ENCODE measurements around the gene TSPAN31.

TSPAN31 gene

GRCh38 chr12:57722716-57723629 lies 21.9 kb upstream of the TSPAN31 start:
- DNase-seq = no peak

- no peak for DNase-seq
These were observed 21.2 kb upstream of the TSPAN31 start for GRCh38 chr12:57723630-57723962.

DNA sequence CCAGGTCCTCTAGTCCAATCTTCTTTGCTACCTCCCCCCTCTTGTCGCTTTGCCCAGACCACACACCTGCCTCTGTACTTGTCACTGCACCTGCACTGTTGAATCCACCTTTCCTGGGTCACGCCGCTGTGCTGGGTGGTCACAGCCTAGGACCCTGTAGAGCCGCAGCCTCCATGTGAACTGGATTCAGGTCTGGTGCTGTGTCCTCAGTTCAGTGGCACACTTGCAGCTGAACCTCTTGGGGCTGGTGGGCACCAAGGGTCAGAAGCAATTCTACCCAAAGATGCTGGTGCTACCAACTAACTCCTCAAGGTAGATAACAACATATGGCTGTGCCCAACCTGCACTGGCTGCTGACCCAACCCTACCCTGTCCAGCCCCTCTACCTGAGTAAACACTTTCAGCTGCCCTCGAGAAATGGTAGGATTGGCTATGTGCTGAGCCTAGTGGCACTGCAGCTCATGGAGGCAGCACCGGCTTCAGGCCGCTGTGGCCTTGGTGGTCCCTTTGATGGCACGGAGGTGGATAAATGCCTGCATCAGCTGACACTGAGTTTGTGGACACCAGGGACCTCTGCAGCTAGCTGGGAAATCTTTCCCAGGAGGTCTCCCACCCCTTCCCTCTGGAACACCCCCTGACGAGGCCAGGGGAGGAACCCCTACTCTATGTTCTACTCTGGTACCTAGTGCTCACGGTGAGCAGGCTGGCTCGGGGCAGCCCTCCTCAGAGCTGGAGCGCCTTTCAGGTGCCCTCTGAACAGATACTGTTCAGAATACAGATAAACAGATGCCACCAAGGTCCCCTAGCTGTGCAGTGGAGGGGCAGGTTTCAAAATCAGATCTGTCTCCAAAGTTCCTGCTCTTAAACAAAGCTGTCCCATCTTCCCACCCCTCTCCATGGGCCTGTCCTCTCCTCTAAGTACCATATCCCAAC lies 20.6 kb upstream of the TSPAN31 start:
- no peak for DNase-seq

DNA sequence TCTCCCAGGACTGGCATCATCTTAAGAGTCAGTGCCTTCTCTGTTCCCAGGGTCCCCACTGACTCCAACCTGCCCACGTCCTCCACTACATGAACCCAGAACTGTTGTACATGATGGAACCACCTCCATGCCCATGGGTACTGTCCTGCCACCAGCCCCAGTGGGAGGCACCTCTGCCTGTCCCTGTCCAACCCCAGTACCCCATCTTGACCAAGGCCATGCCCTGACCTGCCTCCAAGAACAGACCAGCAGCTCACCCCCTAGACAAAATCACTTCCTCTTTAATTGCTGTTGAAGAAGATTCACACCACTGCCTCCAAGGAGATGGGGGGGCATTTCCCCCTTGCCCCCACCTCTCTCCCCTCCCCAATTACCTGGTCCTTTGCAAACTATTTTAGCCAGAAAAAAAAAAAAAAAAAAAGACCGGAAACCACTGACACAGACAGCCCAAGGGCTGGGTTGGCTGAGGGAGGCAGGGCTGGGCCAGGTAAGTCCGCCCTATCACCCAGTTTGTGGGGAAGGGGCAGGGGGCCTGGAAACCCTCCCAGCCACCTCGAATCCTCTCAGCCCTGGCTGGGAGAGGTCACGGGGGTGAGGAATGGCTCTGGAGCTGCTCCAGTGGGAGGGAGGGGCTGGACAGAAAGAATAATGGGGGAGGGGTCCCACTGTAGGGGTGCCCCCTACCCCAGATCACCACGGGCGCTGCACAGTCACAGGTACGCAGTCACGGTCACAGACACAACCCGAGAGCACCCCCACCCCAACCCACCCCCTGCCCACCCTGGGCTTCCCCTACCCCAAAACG lies 19.7 kb upstream of the TSPAN31 start:
- no peak for DNase-seq

DNA sequence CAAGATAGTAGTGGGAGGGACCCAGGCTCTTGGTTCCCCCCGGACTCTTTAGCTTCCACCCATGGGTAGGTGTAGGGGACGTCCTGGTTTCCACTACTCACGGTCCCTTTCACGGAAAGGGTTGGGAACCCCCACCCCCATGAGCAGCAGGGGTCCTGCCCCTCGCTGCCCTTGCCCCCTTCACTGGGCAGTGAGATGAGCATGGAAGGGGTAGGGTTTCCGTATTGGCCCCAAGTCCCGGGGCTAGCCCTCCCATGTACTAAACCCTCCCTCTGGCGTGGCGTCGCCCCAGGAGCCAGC lies 19.0 kb upstream of the TSPAN31 start:
- DNase-seq = no peak

DNA sequence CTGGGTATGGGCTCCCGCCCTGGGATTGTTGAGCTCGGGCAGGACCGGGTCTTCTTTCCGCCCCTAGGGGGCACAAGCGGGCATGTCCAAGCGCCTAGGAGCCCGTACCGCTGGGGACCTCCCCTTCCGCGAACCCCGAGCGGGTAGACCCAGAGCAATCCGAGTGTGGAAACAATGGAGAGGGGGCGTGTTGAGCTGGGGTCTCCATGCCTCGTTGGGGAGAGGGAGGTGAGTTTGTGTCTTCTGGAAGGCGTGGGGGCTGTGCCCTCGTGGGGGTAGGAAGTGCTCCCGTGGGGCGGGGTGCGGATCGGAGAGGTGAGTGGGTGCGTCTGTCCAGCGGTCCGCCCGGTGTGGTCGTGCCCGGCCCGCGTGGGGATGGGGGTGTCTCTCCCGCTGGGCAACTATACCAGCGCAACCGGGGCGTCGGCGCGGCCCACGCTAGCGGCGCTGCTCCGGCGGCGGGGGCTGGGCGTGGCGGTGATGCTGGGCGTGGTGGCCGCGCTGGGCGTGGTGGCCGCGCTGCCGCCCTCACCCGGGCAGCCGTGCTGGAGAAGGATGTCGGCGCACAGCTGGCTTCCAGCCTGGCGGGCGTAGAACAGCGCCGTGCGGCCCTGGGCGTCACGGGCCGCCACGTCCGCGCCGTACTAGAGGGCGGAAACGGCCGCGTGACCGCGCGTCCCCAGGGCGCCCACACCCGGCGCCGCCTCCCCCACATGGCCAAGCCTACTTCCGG lies 18.5 kb upstream of the TSPAN31 start:
- DNase-seq = peak; percentile 29

DNA sequence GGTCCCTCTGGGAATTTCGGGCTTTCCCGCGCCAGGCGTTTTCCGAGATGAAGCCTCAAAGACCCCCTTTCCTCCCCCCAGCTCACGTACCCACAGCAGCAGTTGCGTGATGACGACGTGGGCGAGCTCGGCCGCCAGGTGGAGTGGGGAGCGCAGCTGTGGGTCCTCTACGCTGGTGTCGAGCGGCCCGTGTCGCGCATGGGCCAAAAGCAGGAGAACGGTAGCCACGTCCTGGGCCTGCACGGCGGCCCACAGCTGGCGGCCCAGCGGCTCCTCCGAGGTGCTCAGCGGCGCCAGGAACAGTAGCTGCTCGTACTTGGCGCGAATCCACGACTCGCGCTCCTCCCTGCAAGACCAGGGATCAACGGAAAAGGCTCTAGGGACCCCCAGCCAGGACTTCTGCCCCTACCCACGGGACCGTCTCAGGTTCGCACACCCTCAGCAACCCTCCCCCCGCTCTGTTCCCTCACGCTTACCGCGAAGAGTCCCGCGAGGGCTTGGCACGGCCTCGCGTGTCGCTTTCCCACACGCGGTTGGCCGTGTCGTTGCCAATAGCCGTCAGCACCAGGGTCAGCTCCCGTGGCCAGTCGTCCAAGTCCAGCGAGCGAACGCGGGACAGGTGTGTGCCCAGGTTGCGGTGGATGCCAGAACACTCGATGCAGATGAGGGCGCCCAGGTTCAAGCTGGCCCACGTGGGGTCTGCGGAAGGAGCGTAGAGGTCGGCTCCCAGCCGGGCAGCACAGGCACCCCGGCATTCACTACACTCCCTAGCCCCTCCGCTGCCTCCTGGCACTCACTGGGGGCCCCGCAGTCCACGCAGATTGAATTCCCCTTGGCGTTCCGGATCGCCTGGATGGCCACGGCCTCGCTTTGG lies 17.7 kb upstream of the TSPAN31 start:
- no peak for DNase-seq

GRCh38 chr12:57727758-57728395 lies 17.0 kb upstream of the TSPAN31 start:
- no peak for DNase-seq

GRCh38 chr12:57729321-57729844 lies 15.5 kb upstream of the TSPAN31 start:
- DNase-seq = no peak

- DNase-seq = no peak
These were observed 14.3 kb upstream of the TSPAN31 start for GRCh38 chr12:57730336-57731067.

- DNase-seq = no peak
These were observed 13.3 kb upstream of the TSPAN31 start for GRCh38 chr12:57731411-57732080.

DNA sequence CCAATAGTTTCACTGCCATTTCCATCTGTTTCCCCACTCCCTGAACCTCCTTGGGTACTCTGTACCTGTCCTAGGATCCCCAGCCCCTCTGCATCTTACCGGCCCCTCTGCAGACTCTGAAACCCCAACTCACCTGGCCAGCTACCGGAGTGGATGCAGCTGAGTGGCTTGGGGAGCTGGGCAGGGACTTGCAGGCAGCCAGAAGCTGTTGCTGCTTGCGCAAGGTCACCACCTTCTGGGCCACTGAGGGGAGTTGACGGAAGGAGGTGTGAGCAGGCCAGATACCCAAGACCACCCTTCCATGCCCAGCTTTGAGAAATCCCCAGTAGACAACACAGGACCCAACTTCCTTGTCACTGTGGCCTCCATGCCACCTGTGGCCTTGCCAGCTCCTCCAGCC lies 12.6 kb upstream of the TSPAN31 start:
- no peak for DNase-seq

GRCh38 chr12:57732726-57733593 lies 11.9 kb upstream of the TSPAN31 start:
- no peak for DNase-seq

DNA sequence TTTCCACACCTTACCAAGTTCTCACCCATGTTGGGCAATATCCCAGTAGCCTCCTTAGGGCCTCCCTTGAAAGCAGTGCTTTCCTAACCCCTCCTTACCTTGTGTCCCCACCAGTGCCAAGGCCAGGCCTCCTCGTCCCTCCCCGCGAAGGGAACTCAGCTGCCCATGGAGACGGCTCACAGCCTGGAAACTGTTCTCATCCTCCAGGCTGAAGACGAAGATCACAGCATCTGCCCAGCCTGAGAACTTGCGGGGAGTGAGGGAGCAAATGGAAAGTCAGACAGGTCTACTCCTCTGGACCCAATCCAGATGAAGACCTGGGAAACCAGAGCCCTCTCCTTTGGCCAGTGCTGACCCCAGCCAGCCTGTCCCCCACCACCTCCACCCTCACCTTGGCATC lies 10.9 kb upstream of the TSPAN31 start:
- no peak for DNase-seq

DNA sequence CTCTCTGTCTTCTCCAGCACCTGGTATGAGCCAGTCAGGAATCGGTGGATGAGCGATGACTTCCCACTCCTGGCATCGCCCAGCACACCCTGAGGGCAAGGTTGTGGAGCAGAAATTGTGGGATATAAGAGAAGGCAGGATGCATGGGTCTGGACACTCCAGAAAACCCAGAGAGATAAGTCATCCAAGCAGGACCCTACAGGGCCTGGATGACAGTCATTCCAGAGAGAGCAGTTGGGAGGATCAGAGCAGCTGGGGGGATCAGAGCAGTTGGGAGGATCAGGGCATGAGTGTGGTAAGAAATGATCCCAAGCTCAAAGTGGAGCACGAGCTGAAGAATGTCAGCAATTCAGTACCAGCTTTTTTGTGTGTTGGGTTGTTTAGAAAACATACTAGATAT lies 10.2 kb upstream of the TSPAN31 start:
- no peak for DNase-seq

- DNase-seq = no peak
These were observed 9.5 kb upstream of the TSPAN31 start for GRCh38 chr12:57735198-57735855.

DNA sequence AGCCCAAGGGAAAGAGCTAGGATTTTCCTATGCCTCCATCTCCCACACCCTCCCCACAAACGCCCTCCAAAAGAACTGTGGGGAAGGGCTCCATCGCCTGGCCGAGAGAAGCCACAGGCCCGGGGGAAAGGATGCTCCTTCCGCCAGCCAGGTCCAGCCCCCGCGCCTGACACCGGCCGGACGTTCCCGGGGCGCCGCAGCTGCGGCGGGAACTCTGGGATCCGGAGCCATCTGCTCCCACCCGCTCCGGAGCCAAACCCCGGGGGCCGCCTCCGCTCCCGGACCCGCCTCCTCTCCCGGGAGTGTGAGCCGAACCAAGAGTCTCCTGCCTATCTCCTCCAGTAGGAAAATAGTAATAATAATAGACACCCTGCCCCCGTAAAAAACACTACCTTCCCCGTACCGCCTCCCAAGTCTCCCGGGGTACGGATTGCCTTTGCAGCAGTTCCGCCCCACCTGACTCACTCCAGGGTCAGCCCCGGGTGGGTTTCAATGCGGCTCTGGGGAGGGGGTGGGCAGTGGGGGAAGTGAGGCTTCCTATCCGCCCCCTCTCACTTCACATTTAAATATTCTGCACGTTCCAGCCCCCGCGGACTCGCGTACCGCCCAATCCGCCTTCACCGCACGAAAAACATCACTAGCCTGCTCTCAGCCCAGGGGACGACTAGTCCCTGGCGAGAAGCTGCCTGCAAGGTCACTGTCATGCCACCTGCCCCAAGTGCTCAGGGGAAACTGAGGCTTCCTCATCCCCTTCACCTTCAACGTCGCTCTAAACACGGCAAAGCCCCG lies 8.7 kb upstream of the TSPAN31 start:
- DNase-seq = no peak

Data from NCI-H2029 treated with DMSO at 0.1 percent for 48 hours (cell line).